HepG2 (cell line): ENCODE data around the gene PSMA7. TPM values are rescaled to one million over a fixed set of nuclear protein-coding genes. Genes with fewer than 3 reads are reported as not detected.

Experiments
- ATAC-seq: fragments of 200-7000 bp; cut with Tn5 transposase; 3 replicates; pipeline ENCODE4 v1.9.1; 2020; ENCODE audit warnings: mild to moderate bottlenecking, moderate library complexity
- BruUV-seq: library from RNA; stranded (reverse); fragments of 400-500 nt; replicated peaks from 2 replicates; lab custom pipeline; 2021; lab: Mats Ljungman, UMichigan
- CTCF ChIA-PET: fragments of 300-600 bp; formaldehyde crosslinking; extraction: SDS; loops from one replicate; lab custom pipeline; 2021; ENCODE audit warnings: low total read pairs, inconsistent platforms, low intra/inter-chr PET ratio; lab: Yijun Ruan, JAX
- POLR2A ChIA-PET: fragments of 350-600 bp; sonication (Branson Sonifier 250); formaldehyde crosslinking; loops from one replicate; lab custom pipeline; 2020; ENCODE audit warnings: antibody characterized with exemption, inconsistent platforms; lab: Yijun Ruan, JAX
- DNase-seq: peaks from one replicate; pipeline ENCODE4 v3.0.0-alpha.2; 2015; ENCODE audit warnings: low spot score
- FAIRE-seq: peaks from 3 replicates; lab custom pipeline; 2011; peaks lifted over from hg19 to GRCh38; lab: Jason Lieb, UNC
- H2AFZ ChIP-seq: one replicate; pipeline ENCODE4 v1.6.1; 2011; ENCODE audit warnings: low read length, inconsistent platforms
- H3K27ac ChIP-seq: fragments of 300-600 bp; 3 replicates; pipeline ENCODE4 v1.8.0; 2011; ENCODE audit warnings: mixed run types, mild to moderate bottlenecking, mixed read lengths, low read length, inconsistent platforms; ENCODE audit not compliant: insufficient read depth; ENCODE audit errors: extremely low read length
- H3K27me3 ChIP-seq, 2 experiments: fragments of 200-600 bp in 1 of 2; 2 replicates in 1 of 2; 3 replicates in 1 of 2; pipeline versions ENCODE4 v1.6.0 to v1.8.0; 2011; ENCODE audit warnings: low read length in 2 of 2, mild to moderate bottlenecking in 2 of 2, moderate library complexity in 2 of 2, inconsistent platforms in 1 of 2; ENCODE audit not compliant: insufficient read depth in 2 of 2, control insufficient read depth in 1 of 2
- H3K36me3 ChIP-seq, 2 experiments: fragments of 200-600 bp in 1 of 2; replicated peaks in 1 of 2; 2 replicates in 1 of 2; 3 replicates in 1 of 2; pipeline versions ENCODE4 v1.5.1 to v1.8.0; 2011; ENCODE audit warnings: low read length in 2 of 2, inconsistent platforms in 1 of 2; ENCODE audit not compliant: insufficient read depth in 2 of 2, control insufficient read depth in 1 of 2
- H3K4me1 ChIP-seq: 2 replicates; pipeline ENCODE4 v1.5.1; 2012; ENCODE audit warnings: low read length, inconsistent platforms; ENCODE audit not compliant: insufficient read depth
- H3K4me2 ChIP-seq: 2 replicates; pipeline ENCODE4 v1.6.0; 2011; ENCODE audit warnings: low read depth, low read length, inconsistent platforms
- H3K4me3 ChIP-seq, 3 experiments: fragments of 200-600 bp in 1 of 3; sonication (generic), shearing (Covaris generic) in 1 of 3; replicated peaks in 1 of 3; 2 replicates each; pipeline ENCODE4 v1.5.1; 2011 to 2016; ENCODE audit warnings: low read length in 3 of 3, inconsistent platforms in 2 of 3, low read depth in 2 of 3, mild to moderate bottlenecking in 2 of 3, control low read depth in 1 of 3, mixed read lengths in 1 of 3; ENCODE audit not compliant: insufficient read depth in 1 of 3
- H3K79me2 ChIP-seq: one replicate; pipeline ENCODE4 v1.6.1; 2011; ENCODE audit warnings: low read length, inconsistent platforms; ENCODE audit not compliant: insufficient read depth
- H3K9ac ChIP-seq: 2 replicates; pipeline ENCODE4 v1.6.0; 2011; ENCODE audit warnings: mild to moderate bottlenecking, low read depth, low read length, inconsistent platforms; ENCODE audit not compliant: insufficient read depth
- H3K9me3 ChIP-seq: 2 replicates; pipeline ENCODE4 v1.5.1; 2012; ENCODE audit warnings: mild to moderate bottlenecking, low read length
- H4K20me1 ChIP-seq: 2 replicates; pipeline ENCODE4 v1.6.0; 2011; ENCODE audit warnings: inconsistent platforms, mild to moderate bottlenecking, low read length, moderate library complexity; ENCODE audit not compliant: insufficient read depth
- BCL3 ChIP-seq: sonication (generic); formaldehyde crosslinking; IDR thresholded peaks from 2 replicates; pipeline ENCODE4 v1.5.1; 2020; ENCODE audit warnings: mild to moderate bottlenecking, missing genetic modification reagents, moderate library complexity
- CHCHD3 ChIP-seq: sonication (generic); formaldehyde crosslinking; IDR thresholded peaks from 2 replicates; pipeline ENCODE4 v1.8.0; 2022; ENCODE audit warnings: mild to moderate bottlenecking, missing genetic modification reagents, moderate library complexity
- MNT ChIP-seq: fragments of 450-650 bp; IDR thresholded peaks from 2 replicates; pipeline ENCODE4 v1.6.1; 2016
- MXD4 ChIP-seq: IDR thresholded peaks from 2 replicates; pipeline ENCODE4 v1.6.1; 2016; ENCODE audit warnings: mild to moderate bottlenecking, missing biosample characterization, missing genetic modification reagents
- NCOA1 ChIP-seq: sonication (generic); formaldehyde crosslinking; IDR thresholded peaks from 2 replicates; pipeline ENCODE4 v1.9.0; 2021; ENCODE audit warnings: missing genetic modification reagents
- SNRNP70 ChIP-seq: fragments of 200-400 bp; formaldehyde crosslinking; IDR thresholded peaks from 2 replicates; pipeline ENCODE4 v1.6.1; 2017; ENCODE audit warnings: mild to moderate bottlenecking, low read depth, low read length, moderate library complexity
- SOX6 ChIP-seq, 2 experiments: fragments of 450-650 bp in 1 of 2; sonication (generic) in 1 of 2; formaldehyde crosslinking in 1 of 2; IDR thresholded peaks; 2 replicates each; pipeline versions ENCODE4 v1.4.0 to v1.6.1; 2017 to 2020; ENCODE audit warnings: antibody characterized with exemption in 1 of 2, mild to moderate bottlenecking in 1 of 2, missing genetic modification reagents in 1 of 2
- TCF7 ChIP-seq: sonication (generic); IDR thresholded peaks from 2 replicates; pipeline ENCODE4 v1.6.1; 2016; ENCODE audit warnings: antibody characterized with exemption, low read depth
- ZBED4 ChIP-seq: sonication (generic); formaldehyde crosslinking; IDR thresholded peaks from 2 replicates; pipeline ENCODE4 v1.4.0; 2020; ENCODE audit warnings: missing genetic modification reagents, borderline replicate concordance
- ZNF180 ChIP-seq: sonication (generic); formaldehyde crosslinking; IDR thresholded peaks from 2 replicates; pipeline ENCODE4 v1.4.0; 2020; ENCODE audit warnings: low read depth, missing genetic modification reagents, borderline replicate concordance
- ZNF280B ChIP-seq: sonication (generic); formaldehyde crosslinking; IDR thresholded peaks from 2 replicates; pipeline ENCODE4 v1.5.0; 2020; ENCODE audit warnings: missing genetic modification reagents, mild to moderate bottlenecking, borderline replicate concordance
- ZNF383 ChIP-seq: sonication (generic); formaldehyde crosslinking; IDR thresholded peaks from 2 replicates; pipeline ENCODE4 v1.4.0; 2020; ENCODE audit warnings: missing genetic modification reagents, mild to moderate bottlenecking, borderline replicate concordance
- ZNF720 ChIP-seq: sonication (generic); formaldehyde crosslinking; IDR thresholded peaks from 2 replicates; pipeline ENCODE4 v1.4.0; 2020; ENCODE audit warnings: missing genetic modification reagents
- ZNF773 ChIP-seq: sonication (generic); formaldehyde crosslinking; IDR thresholded peaks from 2 replicates; pipeline ENCODE4 v1.4.0; 2020; ENCODE audit warnings: missing genetic modification reagents, borderline replicate concordance
- ZSCAN12 ChIP-seq: sonication (generic); formaldehyde crosslinking; IDR thresholded peaks from 2 replicates; pipeline ENCODE4 v1.9.0; 2021; ENCODE audit warnings: mild to moderate bottlenecking, missing genetic modification reagents
- WGBS: methylation state at CpG from one replicate; pipeline ENCODE4 v1.1.6; 2017; ENCODE audit warnings: low lambda C conversion rate; 5-methylcytosine and 5-hydroxymethylcytosine counted together
- in situ Hi-C: cut with HindIII; loops from 2 replicates; pipeline ENCODE4 v1.10.0; 2017; ENCODE audit warnings: low pct_unique_long_range_greater_than_20kb; ENCODE audit not compliant: extremely low pct_ligation_motif_present
- intact Hi-C: fragments of 100-400 bp; cut with micrococcal nuclease; formaldehyde crosslinking; loops from one replicate; pipeline ENCODE4 v1.10.0; 2022; ENCODE audit not compliant: unreplicated experiment
- polyA plus RNA-seq, 8 experiments: library from polyadenylated mRNA; depleted of rRNA in 3 of 8; stranded (reverse) in 7 of 8; unstranded in 1 of 8; fragments of >200 nt; fragmentation: Illumina TruSeq in 4 of 8; extraction: Trizol in 4 of 8; gene quantifications; 2 replicates each; pipeline versions ENCODE4 v1.2.1 to v1.2.3, GENCODE V29; 2011 to 2016; ENCODE audit warnings: low read depth in 4 of 8, missing spikeins in 1 of 8, mixed read lengths in 1 of 8; ENCODE audit not compliant: insufficient read depth in 1 of 8
- total RNA-seq, 5 experiments: library from RNA; depleted of rRNA; stranded (reverse); fragments of >200 nt; fragmentation: Illumina TruSeq; extraction: Trizol; gene quantifications; 2 replicates each; pipeline ENCODE4 v1.2.3, GENCODE V29; 2016; ENCODE audit warnings: low read depth in 1 of 5

The PSMA7 gene
- total and polyA plus RNA-seq, 2 of the 13 experiments (the other 11 are each of a cell fraction or from before 2014, with no cell fraction given), result 531 to 631 TPM

GRCh38 chr20:62103508-62104233 lies 39.5 kb downstream of the PSMA7 start:
- CTCF ChIA-PET, result no interaction called here
- no TSS peak for BruUV-seq
- Histone ChIP-seq H3K4me3 (no peak overlapping the region), H3K79me2 (no peaks in the 10 kb centered on the region), H2AFZ (no peak overlapping the region), H4K20me1 (no peaks in the 10 kb centered on the region; the same call in 1 of the 2 replicates), H3K36me3 (no peaks in the 10 kb centered on the region), H3K9me3 (peaks cover 18% of the 10 kb centered on the region), H3K4me1 (peaks cover 13% of the 10 kb centered on the region), H3K27me3 (peaks cover 24 to 52% of the 10 kb centered on the region in 2 experiments), H3K9ac (no peak overlapping the region), H3K27ac (no peak overlapping the region), H3K4me2 (no peak overlapping the region)
- ATAC-seq (peak; percentile 9; the same call in 2 of the 3 replicates), FAIRE-seq (no peak), DNase-seq (no peak)
- 39% methylated on average over 21 of the region's 21 CpGs for WGBS
- intact Hi-C loops, result no loop called here
- POLR2A ChIA-PET, result interaction anchor here (1.9 to 3.2 kb wide), 3 partner anchors 17 to 37 kb away, joined by 9 to 21 read pairs (median 12); partner anchors contain the start of gene LSM14B
- in situ Hi-C loops, result no loop called here
- TF ChIP-seq SOX6 (IDR thresholded peaks at IDR 0.05) (no peak), SOX6 (CRISPR knock-in tag; IDR thresholded peaks at IDR 0.05) (no peak), BCL3 (CRISPR knock-in tag) (0 out of 2 replicates have a peak, but pooled peaks have one; percentile 28), TCF7 (no peak), ZSCAN12 (CRISPR knock-in tag) (no peak), ZNF180 (CRISPR knock-in tag) (no peak), ZNF280B (no peak), MXD4 (CRISPR knock-in tag) (no peak), CHCHD3 (CRISPR knock-in tag) (no peak), ZNF773 (CRISPR knock-in tag) (no peak), ZNF720 (CRISPR knock-in tag) (no peak), SNRNP70 (no peak), ZBED4 (CRISPR knock-in tag) (no peak), NCOA1 (CRISPR knock-in tag) (no peak), MNT (no peak), ZNF383 (CRISPR knock-in tag) (no peak)
